ENCODE data around the gene PDIK1L. TPM values are rescaled to one million over a fixed set of nuclear protein-coding genes. Genes with fewer than 3 reads are reported as not detected.

Gene PDIK1L
- total RNA-seq, 1 experiment from 2014 or later, result 5.6 TPM

DNA sequence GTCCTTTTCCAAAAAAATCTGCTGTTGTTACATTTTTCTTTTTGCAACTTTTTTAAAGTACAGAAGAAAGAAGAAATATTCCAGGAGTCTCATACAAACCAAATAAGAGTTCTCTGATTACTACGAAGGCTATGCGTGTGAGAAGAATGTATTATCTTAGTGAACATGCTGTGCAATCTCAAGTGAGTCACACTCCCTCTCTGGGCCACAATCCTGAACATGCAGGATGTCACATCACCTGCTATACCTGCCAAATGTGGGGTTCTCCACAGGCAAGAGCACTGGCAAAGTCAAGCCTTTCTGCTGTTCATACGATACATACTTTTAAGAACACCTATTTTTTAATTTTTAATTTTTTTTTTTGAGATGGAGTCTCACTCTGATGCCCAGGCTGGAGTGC, 22.5 kb upstream of the PDIK1L start:
- Histone ChIP-seq H3K27ac (ENCODE audit: insufficient read length, low read depth, low read length) (no peak overlapping the region), H2BK12ac (ENCODE audit: insufficient read length, low read depth, low read length) (no peak overlapping the region), H3K79me1 (ENCODE audit: insufficient read depth, low read depth, low read length, poor library complexity, severe bottlenecking) (no peaks in the 10 kb centered on the region), H3K9ac (ENCODE audit: extremely low read depth, insufficient read length, low read length) (no peak overlapping the region), H3K18ac (ENCODE audit: insufficient read length, low read depth, low read length) (no peak overlapping the region), H3K23ac (ENCODE audit: insufficient read length, low read depth, low read length) (no peak overlapping the region), H3K4me1 (ENCODE audit: insufficient read depth, low read length) (no peaks in the 10 kb centered on the region; the same call in 1 of the 2 replicates), H4K91ac (ENCODE audit: insufficient read length, low read depth, low read length) (no peak overlapping the region), H3K23me2 (ENCODE audit: insufficient read length, low read depth, low read length, poor library complexity, severe bottlenecking) (no peaks in the 10 kb centered on the region), H3K56ac (ENCODE audit: insufficient read length, low read depth, low read length) (no peak overlapping the region), H4K20me1 (ENCODE audit: control insufficient read depth, insufficient read depth, insufficient read length) (no peaks in the 10 kb centered on the region), H2BK5ac (ENCODE audit: insufficient read length, low read length) (no peak overlapping the region), H3K9me3 (ENCODE audit: control insufficient read depth, low read depth, low read length) (no peaks in the 10 kb centered on the region), H2BK20ac (ENCODE audit: low read depth, low read length, poor library complexity, severe bottlenecking) (no peak overlapping the region), H2BK15ac (ENCODE audit: low read depth, low read length) (no peak overlapping the region), H3K14ac (ENCODE audit: insufficient read depth, low read length) (no peak overlapping the region), H4K8ac (replicated peaks; ENCODE audit: insufficient read length, low read depth, low read length) (no peak overlapping the region), H4K5ac (ENCODE audit: insufficient read length, low read depth, low read length) (no peak overlapping the region), H2AK5ac (ENCODE audit: insufficient read length, low read length) (no peak overlapping the region), H3K4me2 (ENCODE audit: insufficient read depth, insufficient read length, low read length) (no peak overlapping the region), H3K27me3 (ENCODE audit: insufficient read depth, low read length) (no peaks in the 10 kb centered on the region), H3K79me2 (ENCODE audit: insufficient read depth, low read length) (no peaks in the 10 kb centered on the region), H3T11ph (ENCODE audit: low read length) (no peak overlapping the region), H2AFZ (ENCODE audit: low read length) (no peak overlapping the region), H3K4ac (ENCODE audit: low read depth, low read length) (no peak overlapping the region), H2BK120ac (ENCODE audit: low read depth, low read length, poor library complexity, severe bottlenecking) (no peak overlapping the region)
- Mint-ChIP-seq H3K27ac (no peak overlapping the region), H3K36me3 (ENCODE audit: insufficient read depth in 1 of 3, low read depth in 3 of 3) (no peaks in the 10 kb centered on the region), H3K4me1 (peaks cover 16 to 21% of the 10 kb centered on the region in 2 experiments), H3K9me3 (peaks cover 0 to 3% of the 10 kb centered on the region in 2 experiments; a peak in 1 of 5 replicates), H3K4me3 (no peak overlapping the region), H3K27me3 (ENCODE audit: low read depth) (peaks cover 30% of the 10 kb centered on the region)
- TF ChIP-seq, protein P1, sequence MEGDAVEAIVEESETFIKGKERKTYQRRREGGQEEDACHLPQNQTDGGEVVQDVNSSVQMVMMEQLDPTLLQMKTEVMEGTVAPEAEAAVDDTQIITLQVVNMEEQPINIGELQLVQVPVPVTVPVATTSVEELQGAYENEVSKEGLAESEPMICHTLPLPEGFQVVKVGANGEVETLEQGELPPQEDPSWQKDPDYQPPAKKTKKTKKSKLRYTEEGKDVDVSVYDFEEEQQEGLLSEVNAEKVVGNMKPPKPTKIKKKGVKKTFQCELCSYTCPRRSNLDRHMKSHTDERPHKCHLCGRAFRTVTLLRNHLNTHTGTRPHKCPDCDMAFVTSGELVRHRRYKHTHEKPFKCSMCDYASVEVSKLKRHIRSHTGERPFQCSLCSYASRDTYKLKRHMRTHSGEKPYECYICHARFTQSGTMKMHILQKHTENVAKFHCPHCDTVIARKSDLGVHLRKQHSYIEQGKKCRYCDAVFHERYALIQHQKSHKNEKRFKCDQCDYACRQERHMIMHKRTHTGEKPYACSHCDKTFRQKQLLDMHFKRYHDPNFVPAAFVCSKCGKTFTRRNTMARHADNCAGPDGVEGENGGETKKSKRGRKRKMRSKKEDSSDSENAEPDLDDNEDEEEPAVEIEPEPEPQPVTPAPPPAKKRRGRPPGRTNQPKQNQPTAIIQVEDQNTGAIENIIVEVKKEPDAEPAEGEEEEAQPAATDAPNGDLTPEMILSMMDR (conservative IDR thresholded peaks at IDR 0.05), result no peak
- DNase-seq, result no peak
- WGBS (ENCODE audit: extremely low coverage, insufficient read length, low lambda C conversion rate), result no CpG with 5 or more reads among the region's 3 CpGs
